ENCODE measurements around the gene PITPNC1.
"Not testable (repeated sequence)": the region's sequence is repeated elsewhere in the genome, so short reads cannot be mapped to it uniquely, and the experiment has no call there.

The PITPNC1 gene

DNA sequence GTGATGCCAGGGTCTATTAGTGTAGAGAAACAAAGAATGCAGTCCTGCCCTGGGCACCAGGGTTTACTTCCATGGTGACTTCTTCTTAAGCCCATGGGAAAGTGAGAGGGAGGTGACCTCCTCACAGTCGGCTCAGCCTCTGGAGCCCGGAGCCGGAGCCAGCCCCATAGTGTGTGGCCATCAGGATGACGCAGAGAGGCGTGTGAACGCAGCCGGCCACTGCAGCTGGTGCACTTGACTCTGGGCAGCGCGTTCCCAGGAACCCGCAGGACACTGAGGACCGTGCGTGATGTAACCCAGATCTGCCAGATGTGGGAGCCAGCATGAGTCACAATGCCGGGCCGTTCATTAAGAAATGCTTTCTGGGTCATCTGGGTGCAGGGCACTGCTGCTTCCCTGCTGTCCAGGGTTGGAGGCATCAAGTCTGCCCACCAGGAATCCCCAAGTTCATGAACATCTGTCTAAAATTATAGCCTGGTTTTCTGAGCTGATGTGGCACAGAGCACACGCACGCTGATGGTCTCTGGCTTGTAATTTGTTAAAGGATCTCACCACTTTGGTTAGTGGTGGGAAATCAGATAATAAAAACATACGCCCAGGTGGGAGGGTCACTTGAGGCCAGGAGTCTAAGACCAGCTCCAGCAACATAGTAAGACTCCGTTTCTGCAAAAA lies 114.1 kb downstream of the PITPNC1 start:
- DNase-seq = no peak

DNA sequence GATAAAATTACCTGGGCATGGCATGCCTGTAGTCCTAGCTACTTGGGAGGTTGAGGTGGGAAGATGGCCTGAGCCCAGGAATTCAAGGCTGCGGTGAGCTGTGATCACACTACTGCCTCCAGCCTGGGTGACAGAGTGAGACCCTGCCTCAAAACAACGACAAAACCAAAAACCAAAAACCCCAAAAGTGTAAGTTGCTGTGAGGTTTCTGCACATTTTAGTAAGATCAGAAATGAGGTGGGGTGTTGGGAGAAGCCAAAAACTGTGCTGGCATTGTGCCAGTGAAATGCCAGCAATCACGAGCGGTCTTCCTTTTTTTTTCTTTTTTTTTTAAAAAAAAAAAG lies 114.6 kb downstream of the PITPNC1 start:
- DNase-seq = no peak

DNA sequence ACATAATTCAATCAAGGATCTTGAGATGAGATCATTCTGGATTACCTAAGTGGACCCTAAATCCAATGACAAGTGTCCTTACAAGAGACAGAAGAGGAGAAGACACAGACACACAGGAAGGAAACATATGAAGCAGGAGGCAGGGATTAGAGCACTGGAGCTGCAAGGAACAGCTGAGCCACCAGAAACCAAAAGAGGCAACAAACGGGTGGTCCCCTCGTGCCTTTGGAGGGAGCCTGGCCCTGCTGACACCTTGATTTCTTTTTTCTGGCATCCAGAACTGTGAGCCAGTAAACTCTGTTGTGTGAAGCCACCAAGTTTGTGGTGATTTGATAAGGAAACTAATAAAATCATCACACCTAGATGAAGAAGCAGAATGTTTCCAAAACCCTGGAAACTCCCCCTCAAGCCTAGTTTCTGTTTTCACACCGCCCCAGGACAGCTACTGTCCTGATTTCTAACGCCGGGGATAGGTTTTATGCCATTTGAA lies 115.2 kb downstream of the PITPNC1 start:
- DNase-seq = no peak

DNA sequence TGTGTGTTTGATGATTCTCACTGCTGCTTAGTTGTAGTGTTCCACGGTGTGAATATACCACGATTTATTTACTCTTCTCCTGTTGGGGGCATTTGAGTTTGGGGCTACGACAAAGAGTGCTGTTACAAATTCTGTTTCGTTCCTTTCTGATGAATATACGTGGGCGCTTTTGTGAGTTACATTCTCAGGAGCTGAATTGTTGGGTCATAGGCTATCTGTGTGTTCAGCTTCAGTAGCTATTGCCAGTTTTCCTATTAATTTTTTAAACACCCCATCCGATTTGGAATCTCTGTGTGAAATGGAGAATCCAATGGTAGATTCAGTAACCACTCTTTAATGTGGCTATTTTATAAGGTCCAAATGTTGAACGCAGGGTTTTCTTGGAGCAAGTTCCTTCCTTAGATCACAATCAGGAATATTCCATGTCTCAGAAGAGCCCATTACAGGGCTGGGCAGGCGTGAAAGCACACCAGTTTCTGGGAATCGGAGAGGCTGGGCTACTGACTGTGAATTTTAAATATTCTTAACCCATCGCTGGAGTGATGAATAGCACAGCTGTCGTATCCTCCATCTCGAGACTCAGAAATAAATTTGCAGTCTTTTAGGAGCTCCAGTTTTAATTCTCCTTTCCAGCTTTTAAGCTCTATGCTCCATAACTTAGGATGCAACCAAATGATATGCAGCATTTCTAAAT lies 115.9 kb downstream of the PITPNC1 start:
- DNase-seq = no peak

DNA sequence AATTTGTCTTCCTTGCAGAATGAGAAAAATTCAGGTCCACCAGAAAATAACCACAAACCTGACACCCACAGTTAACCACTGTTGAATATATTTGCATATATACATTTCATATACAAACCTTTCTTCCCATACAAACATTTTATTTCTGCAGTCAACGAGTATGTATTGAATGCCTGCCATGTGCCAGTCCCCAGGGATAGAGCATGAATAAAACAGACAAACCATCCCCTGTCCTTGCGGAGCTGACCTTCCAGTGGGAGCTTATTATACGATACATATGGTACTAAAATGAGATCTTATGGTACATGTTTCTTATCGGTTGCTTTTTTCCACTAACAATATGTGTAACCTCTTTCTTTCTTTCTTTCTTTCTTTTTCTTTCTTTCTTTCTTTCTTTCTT lies 116.7 kb downstream of the PITPNC1 start:
- no peak for DNase-seq

DNA sequence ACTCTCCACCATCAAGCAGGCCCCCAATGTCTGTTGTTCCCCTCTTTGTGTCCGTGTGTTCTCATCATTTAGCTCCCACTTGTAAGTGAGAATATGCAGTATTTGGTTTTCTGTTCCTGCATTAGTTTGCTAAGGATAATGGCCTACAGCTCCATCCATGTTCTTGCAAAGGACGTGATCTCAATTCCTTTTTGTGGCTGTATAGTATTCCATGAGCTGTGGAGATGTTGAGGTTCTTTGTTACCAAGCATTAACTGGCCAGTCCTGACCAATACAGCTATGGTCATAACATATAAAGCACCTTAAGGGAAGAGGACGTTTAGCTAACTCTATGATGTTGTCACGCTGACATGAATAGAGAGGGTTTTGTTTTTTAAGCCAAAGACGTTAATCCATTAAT lies 118.5 kb downstream of the PITPNC1 start:
- not testable (repeated sequence) for DNase-seq

DNA sequence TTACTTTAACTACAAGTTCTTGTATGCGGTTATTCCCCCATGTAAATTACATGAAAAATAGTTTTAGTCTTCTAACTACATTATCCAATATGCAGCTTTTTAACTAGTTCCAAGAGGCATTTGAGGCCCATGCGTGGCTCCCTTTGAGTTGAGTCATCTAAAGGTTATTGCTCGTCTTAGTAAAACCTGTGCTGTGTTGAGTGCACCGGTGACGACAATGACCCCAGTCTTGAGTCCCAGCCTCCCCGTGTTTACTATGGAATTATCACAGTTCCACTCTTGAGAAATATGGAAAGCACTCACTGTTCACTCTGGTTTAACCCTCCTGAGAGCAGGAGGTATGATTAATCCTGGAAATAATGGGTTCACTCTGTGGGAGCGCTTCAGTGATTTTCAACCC lies 119.2 kb downstream of the PITPNC1 start:
- no peak for DNase-seq

DNA sequence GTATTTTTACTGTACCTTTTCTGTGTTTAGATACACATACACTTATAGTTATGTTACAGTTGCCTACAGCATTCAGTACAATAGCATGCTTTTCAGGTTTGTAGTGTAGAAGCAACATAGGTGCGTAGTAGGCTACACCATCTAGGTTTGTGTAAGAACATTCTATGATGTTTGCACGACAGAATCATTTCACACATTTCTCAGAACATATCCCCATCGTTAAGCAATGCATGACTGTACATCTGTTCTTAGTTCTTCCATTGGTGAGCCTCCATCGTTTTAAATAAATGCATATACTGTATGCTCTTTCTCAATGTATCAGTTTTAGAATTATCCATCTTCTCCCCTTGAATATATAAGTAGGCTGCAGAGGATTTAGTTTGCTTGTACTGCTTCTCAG lies 122.6 kb downstream of the PITPNC1 start:
- no peak for DNase-seq

DNA sequence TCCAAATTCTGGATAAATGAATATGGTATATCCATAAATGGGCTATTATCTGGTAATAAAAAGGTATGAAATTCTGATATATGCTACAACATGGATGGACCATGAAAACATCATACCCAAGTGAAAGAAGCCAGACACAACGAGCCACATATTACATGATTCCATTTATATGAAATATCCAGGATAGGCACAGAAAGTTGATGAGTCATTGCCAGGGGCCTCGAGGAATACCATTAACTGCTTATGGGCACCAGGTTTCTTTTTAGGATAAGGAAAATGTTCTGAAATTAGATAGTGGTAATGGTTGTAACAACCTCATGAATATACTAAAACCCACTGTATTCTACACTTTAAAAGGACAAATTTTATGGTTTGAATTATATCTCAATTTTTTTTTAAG lies 123.2 kb downstream of the PITPNC1 start:
- DNase-seq = no peak

DNA sequence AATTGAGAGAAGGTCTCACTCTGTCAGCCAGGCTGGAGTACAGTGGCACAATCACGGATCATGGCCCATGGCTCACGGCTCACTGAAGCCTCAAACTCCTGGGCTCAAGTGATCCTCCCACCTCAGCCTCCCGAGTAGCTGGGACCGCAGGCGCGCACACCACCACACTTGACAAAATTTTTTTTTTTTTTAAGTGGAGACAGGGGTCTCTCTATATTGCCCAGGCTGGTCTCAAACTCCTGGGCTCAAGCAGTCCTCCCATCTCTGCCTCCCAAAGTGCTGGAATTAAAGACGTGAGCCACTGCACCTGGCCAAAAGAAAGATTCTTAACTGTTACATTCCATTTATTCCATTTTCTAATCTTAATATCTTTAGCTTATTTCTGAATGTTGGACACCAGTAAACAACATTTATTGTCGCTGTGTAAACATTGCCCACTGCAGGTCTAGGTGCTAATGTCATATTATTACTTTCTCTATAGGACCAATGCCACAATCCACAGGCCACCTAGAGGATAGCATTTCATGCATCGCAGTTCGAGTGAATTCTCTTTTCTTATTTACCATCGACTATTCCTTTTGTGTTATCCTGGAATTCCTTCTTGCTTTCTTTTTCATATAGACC lies 123.7 kb downstream of the PITPNC1 start:
- DNase-seq = no peak

DNA sequence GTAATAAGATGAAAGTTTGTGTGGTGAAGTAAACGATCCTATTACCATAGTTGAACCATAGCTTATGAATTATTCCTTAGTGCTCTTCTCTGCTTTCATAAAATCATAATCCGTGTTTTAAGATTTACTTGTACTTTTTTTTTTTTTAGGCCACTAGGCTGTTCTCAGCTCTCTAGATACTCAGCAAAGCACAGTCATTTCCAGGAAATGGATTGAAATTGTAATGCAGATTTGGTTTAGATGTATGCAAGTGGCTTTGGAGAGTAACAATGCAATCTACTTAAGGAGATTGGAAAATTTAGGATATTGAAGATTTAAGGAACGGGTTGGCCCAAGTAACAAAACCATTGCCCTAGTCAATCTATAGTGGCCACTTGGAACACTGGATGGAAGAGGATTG lies 125.1 kb downstream of the PITPNC1 start:
- DNase-seq = no peak

DNA sequence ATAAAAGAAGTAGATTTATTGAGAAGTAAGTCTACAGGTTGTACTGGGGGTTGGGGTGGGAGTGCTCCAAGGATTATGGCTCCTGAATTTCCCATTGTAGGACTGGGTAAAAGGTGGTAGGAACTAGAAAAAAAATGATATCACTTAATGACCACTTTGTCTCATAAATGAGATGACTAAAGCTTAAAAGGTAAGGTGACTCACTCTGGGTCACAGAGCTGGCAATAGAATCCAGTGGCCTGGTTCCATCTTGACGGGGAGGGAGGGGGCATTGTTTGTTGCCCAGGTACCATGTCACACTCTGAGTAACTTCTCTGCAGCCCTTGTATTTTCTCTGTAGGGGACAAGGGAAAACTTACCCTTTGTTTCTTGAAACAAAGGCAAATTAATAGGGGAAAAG lies 126.1 kb downstream of the PITPNC1 start:
- no peak for DNase-seq

DNA sequence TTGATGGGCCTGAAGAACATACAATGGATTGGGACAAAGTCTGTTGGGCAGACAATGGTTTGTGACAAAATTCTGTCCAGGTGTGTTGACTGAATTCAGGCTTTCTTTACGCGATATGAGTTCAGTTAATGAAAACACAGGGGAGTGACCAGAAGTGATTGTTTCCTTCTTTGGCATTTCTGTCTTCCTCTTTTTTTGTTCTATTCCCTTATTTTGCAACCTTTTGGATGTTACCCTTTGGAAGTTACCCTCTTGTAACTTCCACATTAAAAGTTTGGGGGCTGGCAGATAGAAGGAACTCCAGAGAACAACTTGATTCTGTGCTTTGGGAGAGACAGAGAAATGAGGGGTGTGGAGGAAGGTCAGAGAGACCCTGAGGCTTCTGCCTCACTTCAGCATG lies 126.7 kb downstream of the PITPNC1 start:
- no peak for DNase-seq

DNA sequence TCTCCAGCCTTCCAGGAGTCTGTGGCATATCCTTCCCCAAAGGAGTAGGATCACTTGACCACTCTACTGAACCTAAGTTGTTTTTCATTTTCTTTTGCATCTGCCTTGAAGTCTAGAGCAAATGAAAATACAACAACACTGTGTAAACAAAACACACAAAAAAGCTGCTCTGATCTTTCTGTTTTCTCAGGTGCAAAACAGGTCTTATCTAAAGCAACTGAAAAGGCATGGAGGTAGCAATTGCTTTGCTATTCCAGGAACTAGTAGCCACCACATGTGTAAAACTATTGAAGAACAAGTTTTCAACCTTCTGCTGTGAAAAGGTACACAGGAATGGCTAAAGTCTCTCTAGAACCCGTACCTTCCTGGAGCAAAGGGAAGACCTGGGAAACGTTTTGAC lies 127.1 kb downstream of the PITPNC1 start:
- no peak for DNase-seq

DNA sequence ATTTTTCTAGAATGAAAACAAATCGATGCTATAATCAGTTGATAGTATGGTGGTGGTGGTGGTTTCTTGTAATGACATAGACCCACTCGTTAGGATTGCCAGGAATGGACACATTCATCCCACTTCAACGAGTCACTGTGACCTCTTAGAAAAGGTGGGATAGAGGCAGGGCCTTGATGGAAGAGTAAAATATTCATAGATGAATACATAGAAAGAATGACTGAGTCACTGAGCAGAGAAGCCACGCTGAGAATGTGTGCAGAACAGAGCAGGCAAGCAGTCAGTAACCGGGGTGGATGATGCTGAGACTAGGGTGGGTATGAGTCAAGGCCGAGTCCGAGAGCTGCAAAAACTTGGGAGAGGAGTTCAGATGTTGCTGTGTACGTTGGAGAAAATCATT lies 129.9 kb downstream of the PITPNC1 start:
- DNase-seq = no peak

DNA sequence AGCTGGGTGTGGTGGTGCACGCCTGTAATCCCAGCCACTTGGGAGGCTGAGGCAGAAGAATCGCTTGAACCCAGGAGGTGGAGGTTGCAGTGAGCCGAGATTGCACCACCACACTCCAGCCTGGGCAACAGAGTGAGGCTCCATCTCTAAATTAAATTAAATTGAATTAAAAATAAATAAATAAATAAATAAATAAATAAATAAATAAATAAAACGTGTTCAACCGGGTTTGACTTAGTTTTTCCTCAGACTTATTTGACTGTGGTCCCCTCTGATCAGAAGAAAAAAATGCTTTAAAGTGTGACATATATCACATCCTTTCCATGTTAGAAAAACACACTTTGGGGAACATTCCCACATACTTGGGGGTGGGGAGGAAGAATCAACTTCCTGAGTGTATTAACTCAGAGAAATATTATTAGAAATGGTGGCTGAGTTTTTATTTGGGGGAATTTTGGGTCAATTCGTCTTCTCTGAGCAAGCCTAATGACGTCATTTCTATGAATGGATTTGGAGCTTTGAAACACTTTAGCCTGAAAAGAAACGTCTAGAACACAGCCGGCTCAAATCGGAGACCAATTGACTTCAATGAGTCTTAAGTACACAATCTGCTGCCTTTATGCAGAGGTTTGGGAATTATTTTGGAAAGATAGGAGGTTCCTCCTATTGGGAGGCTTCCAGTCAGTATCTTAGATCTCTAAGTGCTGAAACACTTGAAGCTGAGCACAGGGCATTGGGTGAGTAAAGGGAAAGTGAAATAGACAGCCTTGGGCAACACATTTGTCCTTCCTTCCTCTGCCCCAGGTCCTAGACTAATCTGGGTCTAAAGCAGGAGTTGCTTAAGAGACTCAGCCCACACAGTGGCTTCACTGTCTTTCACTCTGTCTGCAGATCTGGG lies 132.6 kb downstream of the PITPNC1 start:
- DNase-seq = no peak

DNA sequence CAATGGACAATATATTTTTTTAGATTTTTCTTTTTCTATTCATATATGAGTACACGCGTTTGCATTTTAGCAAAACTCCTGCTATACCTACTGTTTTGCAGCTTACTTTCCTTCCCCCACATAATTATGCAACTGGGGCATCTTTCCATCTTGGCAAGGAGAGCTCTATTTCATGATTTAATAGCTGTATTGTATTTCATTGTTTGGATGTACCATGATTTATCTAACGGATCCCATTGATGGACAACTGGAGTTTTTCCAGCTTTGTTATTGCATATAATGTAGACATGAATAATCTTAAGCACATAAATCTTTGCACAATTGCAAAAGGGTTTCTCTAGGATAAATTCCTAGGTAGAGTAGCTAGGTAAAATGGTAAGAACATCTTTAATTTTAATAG lies 133.9 kb downstream of the PITPNC1 start:
- no peak for DNase-seq

DNA sequence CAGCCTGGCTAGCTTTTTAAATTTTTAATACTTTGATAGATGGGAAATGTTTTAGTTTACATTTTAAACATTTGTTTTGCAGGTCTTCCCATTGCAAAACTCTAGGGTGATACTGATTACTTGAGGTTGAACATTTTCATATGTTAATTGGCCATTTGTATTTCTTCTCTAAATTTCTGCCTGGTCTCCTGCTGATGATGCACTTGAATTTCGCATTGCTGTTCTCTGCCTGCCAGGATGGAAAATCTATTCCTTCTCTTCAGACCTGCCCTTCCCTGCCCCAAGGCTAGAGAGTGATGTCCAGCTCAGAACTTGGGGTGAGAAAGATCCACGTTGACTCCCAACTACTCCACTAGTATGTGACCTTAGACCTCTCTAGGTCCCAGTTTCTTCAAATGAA lies 134.7 kb downstream of the PITPNC1 start:
- DNase-seq = no peak

DNA sequence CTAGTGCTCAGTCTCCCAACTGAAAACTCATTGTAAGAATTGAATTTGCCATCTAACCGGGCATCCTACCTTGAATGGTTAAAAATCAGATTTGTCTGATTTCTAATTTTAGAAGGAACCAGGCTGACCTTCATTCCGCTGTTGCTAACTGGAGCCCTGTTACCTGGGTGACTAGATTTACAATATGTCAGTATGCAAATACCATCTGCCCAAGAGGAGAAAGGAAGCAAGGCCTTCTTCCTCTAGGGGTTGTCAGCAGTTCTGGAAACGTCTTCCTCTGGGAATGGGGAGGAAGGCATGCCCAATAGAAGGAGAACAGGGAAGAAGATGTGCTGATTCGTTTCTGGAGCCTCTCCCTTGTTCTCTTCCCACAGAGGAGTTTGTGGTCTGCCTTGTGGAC lies 137.9 kb downstream of the PITPNC1 start:
- DNase-seq = no peak

DNA sequence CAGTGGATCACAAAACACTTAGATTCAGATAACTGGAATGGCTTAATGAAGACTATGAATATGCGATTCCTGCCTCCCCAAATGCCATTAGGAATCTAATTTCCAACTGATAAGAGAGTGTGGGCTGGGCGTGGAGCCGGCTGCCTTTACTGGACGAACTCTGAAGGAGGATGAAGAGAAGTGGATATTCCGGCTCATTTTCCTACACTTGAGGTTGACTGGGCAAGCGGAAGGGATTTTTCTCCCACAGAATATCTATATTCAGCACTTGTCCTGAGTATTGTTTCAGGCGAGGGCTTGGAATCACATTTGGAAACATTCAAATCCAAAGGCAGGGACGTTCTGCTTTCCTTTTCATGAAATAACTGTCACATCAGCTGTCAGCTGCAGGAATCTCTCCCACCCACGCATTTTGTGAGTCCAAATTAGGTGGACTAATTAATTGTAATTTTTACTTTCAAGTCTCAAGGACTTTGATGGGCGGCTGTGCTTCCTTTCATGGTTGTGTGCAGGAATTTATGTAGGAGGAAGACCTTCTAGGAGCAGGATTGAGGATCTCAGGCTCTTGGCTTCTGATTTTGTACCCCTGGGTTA lies 138.5 kb downstream of the PITPNC1 start:
- DNase-seq = no peak

DNA sequence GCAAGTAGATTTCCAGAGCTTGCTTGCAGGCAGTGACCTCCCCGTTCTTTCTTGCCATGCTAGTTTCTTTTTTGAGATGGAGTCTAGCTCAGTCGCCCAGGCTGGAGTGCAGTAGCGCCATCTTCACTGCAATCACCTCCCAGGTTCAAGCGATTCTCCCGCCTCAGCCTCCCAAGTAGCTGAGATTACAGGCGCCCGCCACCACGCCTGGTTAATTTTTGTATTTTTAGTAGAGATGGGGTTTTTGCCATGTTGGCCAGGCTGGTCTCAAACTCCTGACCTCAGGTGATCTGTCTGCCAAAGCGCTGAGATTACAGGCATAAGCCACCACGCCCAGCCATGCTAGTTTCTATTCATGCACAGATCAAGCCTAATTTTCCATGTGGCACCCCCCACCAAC lies 139.5 kb downstream of the PITPNC1 start:
- not testable (repeated sequence) for DNase-seq

DNA sequence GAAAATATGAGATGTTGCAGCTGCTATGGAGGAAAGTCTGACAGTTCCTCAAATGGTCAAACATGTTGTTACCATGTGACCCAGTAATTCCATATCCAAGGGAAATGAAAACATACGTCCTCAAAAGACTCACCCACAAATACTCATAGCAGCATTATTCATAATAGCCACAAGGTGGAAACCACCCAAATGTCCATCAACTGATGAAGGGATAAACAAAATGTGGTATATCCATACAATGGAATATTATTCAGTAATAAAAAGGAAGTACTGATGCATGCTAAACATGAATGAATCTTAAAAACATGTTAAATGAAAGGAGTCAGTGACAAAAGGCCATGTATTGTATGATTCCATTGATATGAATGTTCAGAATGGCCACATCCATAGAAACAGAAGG lies 140.2 kb downstream of the PITPNC1 start:
- DNase-seq = no peak

DNA sequence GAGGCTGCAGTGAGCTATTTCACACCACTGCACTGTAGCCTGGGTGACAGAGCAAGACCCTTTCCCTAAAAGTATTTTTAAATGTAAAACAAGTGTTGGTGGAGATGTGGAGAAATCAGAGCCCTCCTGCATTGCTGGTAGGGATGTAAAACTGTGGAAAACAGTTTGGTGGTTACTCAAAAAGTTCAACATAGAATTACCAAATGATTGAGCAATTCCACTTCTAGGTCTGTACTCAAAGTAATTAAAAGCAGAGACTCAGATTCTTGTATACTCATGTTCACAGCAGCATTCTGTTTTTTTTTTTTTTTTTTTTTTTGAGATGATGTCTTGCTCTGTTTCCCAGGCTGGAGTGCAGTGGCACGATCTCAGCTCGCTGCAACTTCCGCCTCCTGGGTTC lies 141.8 kb downstream of the PITPNC1 start:
- no peak for DNase-seq

Measured in stimulated activated CD4-positive, alpha-beta T cell treated with anti-CD3 and anti-CD28 coated beads, Interleukin-4, amount 100 ng/mL, for 4 hours (primary cell).